Measurements from ENCODE around the gene ARID1B. TPM values are rescaled to one million over a fixed set of nuclear protein-coding genes. Genes with fewer than 3 reads are reported as not detected.

The ARID1B gene
- total RNA-seq, 1 experiment from 2014 or later, result 60.3 TPM

GRCh38 chr6:157221817-157222175, 444.6 kb downstream of the ARID1B start (continued):
- no peak for TF ChIP-seq CBFB (CRISPR knock-in tag; IDR thresholded peaks at IDR 0.05; ENCODE audit: low read depth)
- no peak for TF ChIP-seq MXD4 (CRISPR knock-in tag; IDR thresholded peaks at IDR 0.05; ENCODE audit: borderline replicate concordance)

GRCh38 chr6:157222201-157222981, 445.2 kb downstream of the ARID1B start:
- ATAC-seq (no peak), DNase-seq (ENCODE audit: low spot score) (no peak)
- TF ChIP-seq STAT6 (CRISPR knock-in tag; conservative IDR thresholded peaks at IDR 0.05; ENCODE audit: low read depth), result no peak
- TF ChIP-seq ESRRA (CRISPR knock-in tag; IDR thresholded peaks at IDR 0.05; ENCODE audit: borderline replicate concordance), result no peak
- TF ChIP-seq NR3C1 (CRISPR knock-in tag; conservative IDR thresholded peaks at IDR 0.05; ENCODE audit: low read depth), result no peak
- no peak for TF ChIP-seq ZNF671 (CRISPR knock-in tag; IDR thresholded peaks at IDR 0.05)
- TF ChIP-seq ERG (CRISPR knock-in tag; IDR thresholded peaks at IDR 0.05), result no peak
- CTCF ChIA-PET, result interaction anchor here (0.6 to 2.8 kb wide), 2 partner anchors 13 to 740 kb away, joined by 3 to 16 read pairs; no protein-coding TSS in a partner anchor
- no peaks in the 10 kb centered on the region for H3K9me3 Mint-ChIP-seq
- H3K27me3 Mint-ChIP-seq (ENCODE audit: low read depth), result peaks cover 14% of the 10 kb centered on the region
- H3K4me3 Mint-ChIP-seq, result no peak overlapping the region
- H3K36me3 Mint-ChIP-seq, result no peaks in the 10 kb centered on the region
- no peak overlapping the region for H3K27ac Mint-ChIP-seq
- peaks cover 29% of the 10 kb centered on the region for H3K4me1 Mint-ChIP-seq
- POLR2A ChIA-PET, result no interaction called here

GRCh38 chr6:157223021-157223430, 445.8 kb downstream of the ARID1B start:
- H3K27me3 Mint-ChIP-seq (ENCODE audit: low read depth), result peaks cover 14% of the 10 kb centered on the region
- TF ChIP-seq RELA (CRISPR knock-in tag; IDR thresholded peaks at IDR 0.05; ENCODE audit: borderline replicate concordance) (no peak), CBFB (CRISPR knock-in tag; IDR thresholded peaks at IDR 0.05; ENCODE audit: low read depth) (no peak), GABPB1 (CRISPR knock-in tag; IDR thresholded peaks at IDR 0.05) (no peak), SOX15 (CRISPR knock-in tag; IDR thresholded peaks at IDR 0.05) (no peak), ERG (CRISPR knock-in tag; IDR thresholded peaks at IDR 0.05) (no peak), ATF6 (CRISPR knock-in tag; IDR thresholded peaks at IDR 0.05) (no peak), SMAD3 (CRISPR knock-in tag; IDR thresholded peaks at IDR 0.05; ENCODE audit: borderline replicate concordance) (no peak), ZNF219 (CRISPR knock-in tag; IDR thresholded peaks at IDR 0.05; ENCODE audit: borderline replicate concordance) (no peak), SMAD4 (CRISPR knock-in tag; IDR thresholded peaks at IDR 0.05) (no peak), ZNF396 (CRISPR knock-in tag; IDR thresholded peaks at IDR 0.05; ENCODE audit: borderline replicate concordance) (no peak), ZNF121 (CRISPR knock-in tag; IDR thresholded peaks at IDR 0.05) (no peak), PREB (CRISPR knock-in tag; IDR thresholded peaks at IDR 0.05; ENCODE audit: borderline replicate concordance) (no peak), NR3C1 (CRISPR knock-in tag; conservative IDR thresholded peaks at IDR 0.05; ENCODE audit: low read depth) (no peak), ATF1 (CRISPR knock-in tag; IDR thresholded peaks at IDR 0.05) (no peak), IRF2 (CRISPR knock-in tag; IDR thresholded peaks at IDR 0.05; ENCODE audit: borderline replicate concordance, low read depth) (no peak)
- DNase-seq (ENCODE audit: low spot score), result no peak
- H3K4me1 Mint-ChIP-seq, result peaks cover 29% of the 10 kb centered on the region
- H3K9me3 Mint-ChIP-seq, result no peaks in the 10 kb centered on the region
- ATAC-seq, result no peak
- no peak overlapping the region for H3K27ac Mint-ChIP-seq
- no peaks in the 10 kb centered on the region for H3K36me3 Mint-ChIP-seq
- POLR2A ChIA-PET, result no interaction called here
- no peak overlapping the region for H3K4me3 Mint-ChIP-seq
- CTCF ChIA-PET, result interaction anchor here (0.6 to 2.8 kb wide), 2 partner anchors 13 to 740 kb away, joined by 3 to 16 read pairs; no protein-coding TSS in a partner anchor
